HG02623 (cell line): ENCODE measurements around the gene RAB40C.

Experiments
- ATAC-seq: cut with Tn5 transposase; IDR thresholded peaks from one replicate; pipeline ENCODE4 v1.9.1; 2021; ENCODE audit warnings: moderate library complexity; ENCODE audit not compliant: unreplicated experiment

RAB40C gene

GRCh38 chr16:630249-630814, 40.5 kb downstream of the RAB40C start:
- ATAC-seq, result no peak

GRCh38 chr16:630815-631405, 41.0 kb downstream of the RAB40C start, which contains the start of gene WFIKKN1:
Gene WFIKKN1 (plus strand): TSS chr16:630985. CDS start chr16:631254, 269 bp downstream.
- no peak for ATAC-seq

- no peak for ATAC-seq
Measured at GRCh38 chr16:631808-632358, 42.0 kb downstream of the RAB40C start.

- ATAC-seq, result no peak
Measured at GRCh38 chr16:632486-633335, 42.8 kb downstream of the RAB40C start.

GRCh38 chr16:633336-634050, 43.6 kb downstream of the RAB40C start:
- no peak for ATAC-seq

- no peak for ATAC-seq
Measured at GRCh38 chr16:634051-634670, 44.3 kb downstream of the RAB40C start.

GRCh38 chr16:634996-635395, 45.1 kb downstream of the RAB40C start:
- no peak for ATAC-seq

- ATAC-seq, result no peak
Measured at GRCh38 chr16:635573-636205, 45.8 kb downstream of the RAB40C start.

GRCh38 chr16:636206-637080, 46.6 kb downstream of the RAB40C start, which contains the start of gene METTL26:
Gene METTL26 (minus strand): TSS chr16:636305. CDS start chr16:636290, 15 bp downstream.
- peak; percentile 54 for ATAC-seq

GRCh38 chr16:637081-638018, 47.5 kb downstream of the RAB40C start:
- ATAC-seq, result no peak

GRCh38 chr16:638034-638543, 48.2 kb downstream of the RAB40C start:
- ATAC-seq, result no peak

- no peak for ATAC-seq
Measured at GRCh38 chr16:638836-639235, 49.0 kb downstream of the RAB40C start.

- ATAC-seq, result no peak
Measured at GRCh38 chr16:640614-641013, 50.7 kb downstream of the RAB40C start.

- ATAC-seq, result peak; percentile 51
Measured at GRCh38 chr16:641326-642188, 51.7 kb downstream of the RAB40C start, which contains the start of gene MCRIP2. Gene MCRIP2 (plus strand): TSS chr16:641828. CDS start chr16:641992, 164 bp downstream.

- ATAC-seq, result peak; percentile 25
Measured at GRCh38 chr16:642189-643049, 52.6 kb downstream of the RAB40C start.

GRCh38 chr16:643050-643368, 53.1 kb downstream of the RAB40C start:
- no peak for ATAC-seq
